GM12878 (cell line): ENCODE measurements around the gene GADL1. TPM values are rescaled to one million over a fixed set of nuclear protein-coding genes. Genes with fewer than 3 reads are reported as not detected.

Experiments
- ATAC-seq: fragments of 200-7000 bp; cut with Tn5 transposase; 3 replicates; pipeline ENCODE4 v1.9.1; 2020; ENCODE audit warnings: mild to moderate bottlenecking, moderate library complexity
- BruUV-seq: library from RNA; stranded (reverse); fragments of 400-500 nt; replicated peaks from 2 replicates; lab custom pipeline; 2021; lab: Mats Ljungman, UMichigan
- CTCF ChIA-PET: fragments of 300-600 bp; sonication (Branson Sonifier 250); formaldehyde crosslinking; extraction: SDS; loops from one replicate; lab custom pipeline; 2021; ENCODE audit warnings: inconsistent platforms; lab: Yijun Ruan, JAX
- POLR2A ChIA-PET: fragments of 350-600 bp; formaldehyde crosslinking; extraction: SDS; loops from one replicate; lab custom pipeline; 2021; ENCODE audit warnings: inconsistent platforms; lab: Charles Lee
- RAD21 ChIA-PET: fragments of 300-600 bp; sonication (Branson Sonifier 250); formaldehyde crosslinking; loops from one replicate; lab custom pipeline; 2023; ENCODE audit warnings: antibody characterized with exemption; ENCODE audit not compliant: unreplicated experiment; lab: Charles Lee
- SMC1A ChIA-PET: fragments of 300-600 bp; sonication (Branson Sonifier 250); formaldehyde crosslinking; loops from one replicate; lab custom pipeline; 2023; ENCODE audit not compliant: unreplicated experiment, uncharacterized antibody; lab: Charles Lee
- DNase-seq: peaks from one replicate; pipeline ENCODE4 v3.0.0-alpha.2; 2011; ENCODE audit warnings: low read depth, low spot score
- FAIRE-seq: peaks from 3 replicates; lab custom pipeline; 2011; peaks lifted over from hg19 to GRCh38; lab: Jason Lieb, UNC
- H2AFZ ChIP-seq: 2 replicates; pipeline ENCODE4 v1.6.0; 2011; ENCODE audit warnings: low read depth, low read length, control low read depth; ENCODE audit not compliant: control insufficient read depth
- H3K27ac ChIP-seq: 2 replicates; pipeline ENCODE4 v1.5.1; 2011; ENCODE audit warnings: control low read depth; ENCODE audit not compliant: control insufficient read depth, insufficient read depth
- H3K27me3 ChIP-seq, 2 experiments: replicated peaks in 1 of 2; 2 replicates each; pipeline versions ENCODE4 v1.6.0 to v1.6.1; 2011; ENCODE audit warnings: low read length in 1 of 2; ENCODE audit not compliant: control insufficient read depth in 2 of 2, insufficient read depth in 2 of 2
- H3K36me3 ChIP-seq, 2 experiments: 2 replicates each; pipeline ENCODE4 v1.5.1; 2011; ENCODE audit warnings: low read length in 1 of 2; ENCODE audit not compliant: control insufficient read depth in 2 of 2, insufficient read depth in 2 of 2
- H3K4me1 ChIP-seq: 2 replicates; pipeline ENCODE4 v1.6.1; 2011; ENCODE audit warnings: mild to moderate bottlenecking, low read length, moderate library complexity, mixed read lengths; ENCODE audit not compliant: control insufficient read depth, insufficient read depth
- H3K4me2 ChIP-seq: 2 replicates; pipeline ENCODE4 v1.6.0; 2011; ENCODE audit warnings: control low read depth; ENCODE audit not compliant: control insufficient read depth, insufficient read depth
- H3K4me3 ChIP-seq: fragments of 200-600 bp; sonication (generic); 2 replicates; pipeline ENCODE4 v1.5.1; 2016
- H3K79me2 ChIP-seq: 2 replicates; pipeline ENCODE4 v1.6.0; 2011; ENCODE audit warnings: low read length; ENCODE audit not compliant: control insufficient read depth, insufficient read depth
- H3K9ac ChIP-seq: 2 replicates; pipeline ENCODE4 v1.8.0; 2011; ENCODE audit warnings: low read length, control low read depth, mixed read lengths; ENCODE audit not compliant: control insufficient read depth, insufficient read depth
- H3K9me3 ChIP-seq: replicated peaks from 3 replicates; pipeline ENCODE4 v1.5.1; 2011; ENCODE audit warnings: mild to moderate bottlenecking, low read length; ENCODE audit not compliant: control insufficient read depth, insufficient read depth
- H4K20me1 ChIP-seq: 2 replicates; pipeline ENCODE4 v1.6.0; 2011; ENCODE audit not compliant: control insufficient read depth, insufficient read depth
- CREM ChIP-seq: IDR thresholded peaks from 2 replicates; pipeline ENCODE4 v1.6.1; 2014; ENCODE audit warnings: antibody characterized with exemption, low read depth
- DPF2 ChIP-seq: fragments of 450-650 bp; IDR thresholded peaks from 2 replicates; pipeline ENCODE4 v1.6.1; 2017; ENCODE audit warnings: mild to moderate bottlenecking
- EP300 ChIP-seq, 2 experiments: fragments of 150-350 bp in 1 of 2; IDR thresholded peaks; 2 replicates each; pipeline ENCODE4 v1.6.1; 2011 to 2012; ENCODE audit warnings: low read depth in 2 of 2, low read length in 2 of 2, borderline replicate concordance in 1 of 2, improper control_type of control experiment in 1 of 2, inconsistent platforms in 1 of 2; ENCODE audit not compliant: control insufficient read depth in 1 of 2
- LARP7 ChIP-seq: fragments of 450-650 bp; IDR thresholded peaks from 2 replicates; pipeline ENCODE4 v1.6.1; 2017; ENCODE audit warnings: mild to moderate bottlenecking
- POLR2A ChIP-seq: IDR thresholded peaks from 2 replicates; pipeline ENCODE4 v1.6.1; 2011; ENCODE audit warnings: low read depth, mild to moderate bottlenecking, low read length
- POU2F2 ChIP-seq: IDR thresholded peaks from 3 replicates; pipeline ENCODE4 v1.6.1; 2011; ENCODE audit warnings: low read depth, mild to moderate bottlenecking, low read length, borderline replicate concordance
- RBBP5 ChIP-seq: fragments of 200-600 bp; sonication (generic); conservative IDR thresholded peaks from 2 replicates; pipeline ENCODE4 v1.6.1; 2016
- WGBS: methylation state at CpG from one replicate; pipeline ENCODE4 v1.1.6; 2016; ENCODE audit warnings: low lambda C conversion rate; ENCODE audit not compliant: insufficient replicate concordance, insufficient coverage; ENCODE audit errors: missing lambda C conversion rate; 5-methylcytosine and 5-hydroxymethylcytosine counted together
- in situ Hi-C: fragments of 300-500 bp; cut with MboI; formaldehyde crosslinking; loops from 9 replicates; pipeline ENCODE4 v1.14.3; 2018; ENCODE audit warnings: mixed read lengths
- intact Hi-C: fragments of 100-400 bp; cut with micrococcal nuclease; formaldehyde crosslinking; loops from one replicate; pipeline ENCODE4 v1.14.2; 2022; ENCODE audit not compliant: unreplicated experiment
- polyA plus RNA-seq, 11 experiments: library from polyadenylated mRNA; depleted of rRNA in 4 of 11; unstranded in 6 of 11; stranded (reverse) in 5 of 11; fragments of >200 nt; fragmentation: Nextera tagmentation in 4 of 11; fragmentation: Illumina TruSeq in 1 of 11; extraction: Ambion mirVana in 4 of 11; extraction: Trizol in 1 of 11; gene quantifications; 1 replicate in 1 of 11; 2 replicates in 10 of 11; pipeline versions ENCODE4 v1.2.1 to v1.2.3, GENCODE V29; 2011 to 2016; ENCODE audit warnings: inconsistent platforms in 2 of 11, missing spikeins in 2 of 11, low read depth in 1 of 11
- total RNA-seq, 4 experiments: library from RNA; depleted of rRNA in 3 of 4; stranded (reverse); fragments of >200 nt in 3 of 4; fragmentation: Illumina TruSeq in 1 of 4; extraction: Trizol in 1 of 4; gene quantifications; 2 replicates each; pipeline versions ENCODE4 v1.2.1 to v1.2.3, GENCODE V29; 2013 to 2021
- TF ChIP-seq, protein P1 (sequence below): fragments of 450-650 bp; IDR thresholded peaks from 2 replicates; pipeline ENCODE4 v1.6.1; 2018; ENCODE audit warnings: borderline replicate concordance, mild to moderate bottlenecking; ENCODE audit not compliant: partially characterized antibody

The GADL1 gene
- total and polyA plus RNA-seq, 10 of the 15 experiments (the other 5 are each of a cell fraction or from before 2014, with no cell fraction given) = 0.04 TPM; not detected in 9

DNA sequence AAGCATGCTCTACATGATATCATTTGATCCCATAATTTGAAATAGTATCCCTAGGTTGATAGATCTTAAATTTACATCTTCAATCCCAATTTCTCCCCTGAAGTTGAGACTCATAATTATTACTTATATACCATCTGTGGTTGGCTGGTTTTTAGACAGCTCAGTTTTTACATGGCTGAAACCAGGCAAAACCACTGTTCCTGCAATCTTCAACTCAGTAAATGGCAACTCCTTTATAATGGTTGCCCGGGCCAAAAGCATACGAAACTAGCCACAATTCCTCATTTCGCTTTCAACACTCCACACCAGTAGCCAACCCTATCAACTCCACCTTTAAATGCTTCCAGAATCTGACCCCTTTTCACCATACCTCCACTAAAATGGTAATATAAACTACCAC, 169.6 kb downstream of the GADL1 start:
- Histone ChIP-seq H3K4me3 (no peak overlapping the region), H4K20me1 (no peaks in the 10 kb centered on the region), H2AFZ (no peak overlapping the region), H3K9me3 (no peaks in the 10 kb centered on the region), H3K27me3 (no peaks in the 10 kb centered on the region; a peak in 1 of 4 replicates), H3K27ac (no peak overlapping the region), H3K9ac (no peak overlapping the region), H3K79me2 (no peaks in the 10 kb centered on the region), H3K4me2 (no peak overlapping the region), H3K4me1 (no peaks in the 10 kb centered on the region), H3K36me3 (no peaks in the 10 kb centered on the region)
- ChIA-PET SMC1A (no interaction called here), CTCF (no interaction called here), POLR2A (no interaction called here), RAD21 (no interaction called here)
- intact Hi-C loops = no loop called here
- BruUV-seq = no TSS peak
- 15% methylated on average over 3 of the region's 3 CpGs for WGBS
- FAIRE-seq = no peak
- ATAC-seq = no peak
- DNase-seq = no peak
- no peak for TF ChIP-seq CREM
- no peak for TF ChIP-seq RBBP5
- no peak for TF ChIP-seq LARP7
- no peak for TF ChIP-seq DPF2
- TF ChIP-seq, protein P1, sequence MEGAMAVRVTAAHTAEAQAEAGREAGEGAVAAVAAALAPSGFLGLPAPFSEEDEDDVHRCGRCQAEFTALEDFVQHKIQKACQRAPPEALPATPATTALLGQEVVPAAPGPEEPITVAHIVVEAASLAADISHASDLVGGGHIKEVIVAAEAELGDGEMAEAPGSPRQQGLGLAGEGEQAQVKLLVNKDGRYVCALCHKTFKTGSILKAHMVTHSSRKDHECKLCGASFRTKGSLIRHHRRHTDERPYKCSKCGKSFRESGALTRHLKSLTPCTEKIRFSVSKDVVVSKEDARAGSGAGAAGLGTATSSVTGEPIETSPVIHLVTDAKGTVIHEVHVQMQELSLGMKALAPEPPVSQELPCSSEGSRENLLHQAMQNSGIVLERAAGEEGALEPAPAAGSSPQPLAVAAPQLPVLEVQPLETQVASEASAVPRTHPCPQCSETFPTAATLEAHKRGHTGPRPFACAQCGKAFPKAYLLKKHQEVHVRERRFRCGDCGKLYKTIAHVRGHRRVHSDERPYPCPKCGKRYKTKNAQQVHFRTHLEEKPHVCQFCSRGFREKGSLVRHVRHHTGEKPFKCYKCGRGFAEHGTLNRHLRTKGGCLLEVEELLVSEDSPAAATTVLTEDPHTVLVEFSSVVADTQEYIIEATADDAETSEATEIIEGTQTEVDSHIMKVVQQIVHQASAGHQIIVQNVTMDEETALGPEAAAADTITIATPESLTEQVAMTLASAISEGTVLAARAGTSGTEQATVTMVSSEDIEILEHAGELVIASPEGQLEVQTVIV = no peak
- no peak for TF ChIP-seq EP300 (IDR thresholded peaks at IDR 0.05; ENCODE audit: borderline replicate concordance in 1 of 2, control insufficient read depth in 1 of 2, low read depth in 2 of 2, low read length in 2 of 2)
- no peak for TF ChIP-seq POU2F2
- TF ChIP-seq POLR2A = no peak
- in situ Hi-C loops = no loop called here
